ENCODE measurements around the gene TNFAIP2.

Gene TNFAIP2, protein sequence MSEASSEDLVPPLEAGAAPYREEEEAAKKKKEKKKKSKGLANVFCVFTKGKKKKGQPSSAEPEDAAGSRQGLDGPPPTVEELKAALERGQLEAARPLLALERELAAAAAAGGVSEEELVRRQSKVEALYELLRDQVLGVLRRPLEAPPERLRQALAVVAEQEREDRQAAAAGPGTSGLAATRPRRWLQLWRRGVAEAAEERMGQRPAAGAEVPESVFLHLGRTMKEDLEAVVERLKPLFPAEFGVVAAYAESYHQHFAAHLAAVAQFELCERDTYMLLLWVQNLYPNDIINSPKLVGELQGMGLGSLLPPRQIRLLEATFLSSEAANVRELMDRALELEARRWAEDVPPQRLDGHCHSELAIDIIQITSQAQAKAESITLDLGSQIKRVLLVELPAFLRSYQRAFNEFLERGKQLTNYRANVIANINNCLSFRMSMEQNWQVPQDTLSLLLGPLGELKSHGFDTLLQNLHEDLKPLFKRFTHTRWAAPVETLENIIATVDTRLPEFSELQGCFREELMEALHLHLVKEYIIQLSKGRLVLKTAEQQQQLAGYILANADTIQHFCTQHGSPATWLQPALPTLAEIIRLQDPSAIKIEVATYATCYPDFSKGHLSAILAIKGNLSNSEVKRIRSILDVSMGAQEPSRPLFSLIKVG

DNA sequence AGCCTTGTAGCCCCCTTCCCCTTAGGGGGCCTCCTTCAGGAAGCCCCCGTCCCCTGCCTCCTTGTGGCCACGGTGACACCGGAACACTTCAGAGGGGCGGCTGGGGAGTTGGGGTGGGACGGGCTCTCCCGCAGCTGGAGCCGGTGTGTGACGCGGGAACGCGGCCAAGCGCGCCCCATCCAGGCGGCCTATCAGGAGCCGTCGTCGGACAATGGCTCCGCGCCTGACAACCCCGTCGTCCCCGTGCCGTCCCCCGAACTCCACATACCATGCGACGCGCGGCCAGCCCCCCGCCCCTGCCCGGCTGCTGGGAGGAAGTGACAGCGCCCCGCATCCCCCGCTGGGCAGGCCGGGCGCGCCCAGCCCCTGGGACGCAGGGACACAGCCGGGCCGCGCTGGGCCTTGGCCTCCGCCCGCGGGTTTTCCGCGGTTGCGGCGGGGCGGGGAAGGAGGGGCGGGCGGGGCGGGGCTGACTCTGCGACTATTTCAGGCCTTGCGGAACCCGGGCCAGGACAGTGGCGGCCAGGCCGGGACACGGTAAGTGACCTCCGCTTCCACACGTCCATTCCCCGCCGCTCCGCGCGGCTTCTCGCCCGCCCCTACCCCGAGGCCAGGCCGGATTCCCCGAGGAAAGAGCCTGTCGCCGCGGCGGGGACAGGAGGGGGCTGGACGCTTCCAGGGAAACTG lies at the start of gene TNFAIP2:
Gene TNFAIP2, plus strand, starts transcription at position 515 of the 687 bp plus-strand sequence. CDS start 2,997 bp downstream, outside the sequence.
- ATAC-seq, result no peak
- no peak for TF ChIP-seq ZC3H10 (CRISPR knock-in tag; IDR thresholded peaks at IDR 0.05)
- TF ChIP-seq, protein P1, sequence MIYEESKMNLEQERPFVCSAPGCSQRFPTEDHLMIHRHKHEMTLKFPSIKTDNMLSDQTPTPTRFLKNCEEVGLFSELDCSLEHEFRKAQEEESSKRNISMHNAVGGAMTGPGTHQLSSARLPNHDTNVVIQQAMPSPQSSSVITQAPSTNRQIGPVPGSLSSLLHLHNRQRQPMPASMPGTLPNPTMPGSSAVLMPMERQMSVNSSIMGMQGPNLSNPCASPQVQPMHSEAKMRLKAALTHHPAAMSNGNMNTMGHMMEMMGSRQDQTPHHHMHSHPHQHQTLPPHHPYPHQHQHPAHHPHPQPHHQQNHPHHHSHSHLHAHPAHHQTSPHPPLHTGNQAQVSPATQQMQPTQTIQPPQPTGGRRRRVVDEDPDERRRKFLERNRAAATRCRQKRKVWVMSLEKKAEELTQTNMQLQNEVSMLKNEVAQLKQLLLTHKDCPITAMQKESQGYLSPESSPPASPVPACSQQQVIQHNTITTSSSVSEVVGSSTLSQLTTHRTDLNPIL (CRISPR knock-in tag; IDR thresholded peaks at IDR 0.05; ENCODE audit: low read depth), result no peak
- no peak for TF ChIP-seq PPARA (CRISPR knock-in tag; IDR thresholded peaks at IDR 0.05; ENCODE audit: borderline replicate concordance)
- TF ChIP-seq TCF4 (CRISPR knock-in tag; IDR thresholded peaks at IDR 0.05; ENCODE audit: borderline replicate concordance), result no peak
- no peak for TF ChIP-seq CSDC2 (CRISPR knock-in tag; IDR thresholded peaks at IDR 0.05)
- TF ChIP-seq, protein P2, sequence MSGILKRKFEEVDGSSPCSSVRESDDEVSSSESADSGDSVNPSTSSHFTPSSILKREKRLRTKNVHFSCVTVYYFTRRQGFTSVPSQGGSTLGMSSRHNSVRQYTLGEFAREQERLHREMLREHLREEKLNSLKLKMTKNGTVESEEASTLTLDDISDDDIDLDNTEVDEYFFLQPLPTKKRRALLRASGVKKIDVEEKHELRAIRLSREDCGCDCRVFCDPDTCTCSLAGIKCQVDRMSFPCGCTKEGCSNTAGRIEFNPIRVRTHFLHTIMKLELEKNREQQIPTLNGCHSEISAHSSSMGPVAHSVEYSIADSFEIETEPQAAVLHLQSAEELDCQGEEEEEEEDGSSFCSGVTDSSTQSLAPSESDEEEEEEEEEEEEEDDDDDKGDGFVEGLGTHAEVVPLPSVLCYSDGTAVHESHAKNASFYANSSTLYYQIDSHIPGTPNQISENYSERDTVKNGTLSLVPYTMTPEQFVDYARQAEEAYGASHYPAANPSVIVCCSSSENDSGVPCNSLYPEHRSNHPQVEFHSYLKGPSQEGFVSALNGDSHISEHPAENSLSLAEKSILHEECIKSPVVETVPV (CRISPR knock-in tag; IDR thresholded peaks at IDR 0.05), result no peak
- TF ChIP-seq GLIS3 (CRISPR knock-in tag; IDR thresholded peaks at IDR 0.05), result no peak
- TF ChIP-seq TSHZ2 (CRISPR knock-in tag; IDR thresholded peaks at IDR 0.05), result no peak
- TF ChIP-seq BACH2 (CRISPR knock-in tag; IDR thresholded peaks at IDR 0.05; ENCODE audit: borderline replicate concordance), result no peak
- TF ChIP-seq ZNF70 (CRISPR knock-in tag; IDR thresholded peaks at IDR 0.05), result no peak
- no peak for TF ChIP-seq ARNTL (CRISPR knock-in tag; IDR thresholded peaks at IDR 0.05; ENCODE audit: borderline replicate concordance, low read depth)
- TF ChIP-seq ISL1 (CRISPR knock-in tag; IDR thresholded peaks at IDR 0.05), result no peak
- TF ChIP-seq RARB (CRISPR knock-in tag; IDR thresholded peaks at IDR 0.05), result no peak
- TF ChIP-seq ZNF565 (CRISPR knock-in tag; conservative IDR thresholded peaks at IDR 0.05; ENCODE audit: low read depth), result no peak
- TF ChIP-seq ESRRG (CRISPR knock-in tag; IDR thresholded peaks at IDR 0.05), result no peak
- TF ChIP-seq TOX (CRISPR knock-in tag; IDR thresholded peaks at IDR 0.05; ENCODE audit: borderline replicate concordance), result no peak
- TF ChIP-seq ZFP3 (CRISPR knock-in tag; IDR thresholded peaks at IDR 0.05), result no peak

GRCh38 chr14:103073876-103074728 lies 49.2 kb upstream of the TNFAIP2 start:
- ATAC-seq, result no peak
- TF ChIP-seq BACH2 (CRISPR knock-in tag; IDR thresholded peaks at IDR 0.05; ENCODE audit: borderline replicate concordance) (no peak), TSHZ2 (CRISPR knock-in tag; IDR thresholded peaks at IDR 0.05) (no peak), SNAI2 (CRISPR knock-in tag; IDR thresholded peaks at IDR 0.05) (no peak), PATZ1 (CRISPR knock-in tag; IDR thresholded peaks at IDR 0.05; ENCODE audit: borderline replicate concordance) (no peak), ZFP30 (CRISPR knock-in tag; IDR thresholded peaks at IDR 0.05) (no peak)

Data from SK-N-SH treated with all-trans-retinoic acid at 6 μM for 48 hours (cell line).